ENCODE data around the gene CELA1. TPM values are rescaled to one million over a fixed set of nuclear protein-coding genes. Genes with fewer than 3 reads are reported as not detected.

Gene CELA1
- total and polyA plus RNA-seq, 10 of the 15 experiments (the other 5 are each of a cell fraction or from before 2014, with no cell fraction given): not detected

- TF ChIP-seq MLLT1 (IDR thresholded peaks at IDR 0.05) (peak; percentile 58), PKNOX1 (IDR thresholded peaks at IDR 0.05) (peak; percentile 94), CEBPZ (IDR thresholded peaks at IDR 0.05; ENCODE audit: low read depth, low read length) (no peak), MTA3 (IDR thresholded peaks at IDR 0.05; ENCODE audit: borderline replicate concordance, low read length) (no peak), USF2 (IDR thresholded peaks at IDR 0.05; ENCODE audit: borderline replicate concordance, low read depth, low read length) (no peak), NBN (IDR thresholded peaks at IDR 0.05) (peak; percentile 45; the same call in 1 of the 2 replicates), RUNX3 (IDR thresholded peaks at IDR 0.05; ENCODE audit: low read length) (peak; percentile 88)
Measured at GRCh38 chr12:51326698-51327439, 19.6 kb downstream of the CELA1 start (continued).
